ENCODE results near the gene HOXA9. TPM values are rescaled to one million over a fixed set of nuclear protein-coding genes. Genes with fewer than 3 reads are reported as not detected.
A peak's percentile ranks its signal among the peaks of the same experiment; 100 is the strongest.

HOXA9 gene
- total RNA-seq, 1 donor from 2014 or later, result 7.4 TPM

- peak; percentile 55 for DNase-seq (ENCODE audit: low spot score)
Measured at GRCh38 chr7:27129729-27130539, 35.4 kb downstream of the HOXA9 start.

GRCh38 chr7:27128776-27129728, 36.3 kb downstream of the HOXA9 start:
- peak; percentile 42 for DNase-seq (ENCODE audit: low spot score)

DNA sequence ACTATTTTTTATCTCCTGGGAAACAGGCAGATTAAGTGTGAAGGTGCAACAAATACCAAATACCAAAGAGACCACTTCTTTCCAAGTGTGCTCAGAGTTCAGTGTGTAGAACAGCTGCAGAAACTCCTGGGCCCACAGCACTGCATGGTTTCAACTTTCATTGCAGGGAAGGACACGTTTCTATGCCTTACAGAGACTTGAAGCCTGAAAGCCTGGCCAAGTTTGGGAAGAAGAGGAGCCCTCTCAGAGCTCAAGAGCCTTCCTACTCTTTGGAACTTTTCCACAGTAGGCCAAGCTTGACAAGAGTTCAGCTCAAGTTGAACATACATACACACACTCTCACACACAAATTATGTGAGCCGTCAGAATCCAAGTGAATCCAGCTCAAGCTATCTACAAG, 37.3 kb downstream of the HOXA9 start:
- no peak for DNase-seq (ENCODE audit: low spot score)

GRCh38 chr7:27126596-27127327, 38.6 kb downstream of the HOXA9 start:
- no peak for DNase-seq (ENCODE audit: low spot score)

GRCh38 chr7:27125986-27126394, 39.3 kb downstream of the HOXA9 start:
- DNase-seq (ENCODE audit: low spot score), result no peak

- no peak for DNase-seq (ENCODE audit: low spot score)
Measured at GRCh38 chr7:27124902-27125689, 40.2 kb downstream of the HOXA9 start.

DNA sequence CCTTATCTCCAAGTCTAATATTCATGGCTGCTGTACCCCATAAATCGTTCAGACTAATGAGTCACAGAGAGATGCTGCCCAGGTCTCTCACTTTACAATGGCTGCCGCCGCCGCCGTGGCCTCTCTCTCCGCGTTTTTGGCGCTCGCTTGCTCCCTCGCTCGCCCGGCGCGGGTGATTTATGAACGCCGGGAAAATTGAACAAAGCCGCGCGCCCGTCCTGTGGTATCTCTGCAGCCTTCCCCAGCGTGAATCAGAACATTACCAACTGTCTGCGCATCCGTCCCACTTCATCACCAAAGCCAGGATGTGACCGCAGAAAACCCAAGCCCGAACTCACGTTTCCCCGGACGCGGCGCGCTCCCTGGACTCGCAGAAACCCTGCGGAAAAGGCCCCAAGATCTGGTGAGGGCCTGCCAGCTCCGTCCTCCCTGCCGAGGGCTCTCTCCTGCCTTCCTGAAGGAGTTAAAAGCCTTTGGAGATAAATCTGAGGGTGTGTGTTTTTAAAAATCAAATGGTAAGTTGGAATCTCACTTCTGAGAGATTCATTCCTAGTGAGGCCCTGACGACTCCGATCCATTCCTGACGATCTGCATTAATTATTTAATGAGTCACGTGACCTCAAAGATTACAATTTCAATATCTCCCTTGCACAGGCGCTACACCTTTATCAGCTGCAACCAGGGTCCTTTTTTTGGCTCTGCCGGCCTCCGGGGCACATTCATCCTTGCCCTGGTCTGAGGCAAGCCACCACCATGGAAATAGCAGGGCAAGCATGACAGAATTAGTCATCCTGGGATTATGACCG, 41.0 kb downstream of the HOXA9 start:
- DNase-seq (ENCODE audit: low spot score), result no peak

- DNase-seq (ENCODE audit: low spot score), result no peak
Measured at GRCh38 chr7:27123477-27124053, 41.8 kb downstream of the HOXA9 start.

- DNase-seq (ENCODE audit: low spot score), result no peak
Measured at GRCh38 chr7:27123007-27123476, 42.3 kb downstream of the HOXA9 start.

GRCh38 chr7:27122077-27122910, 43.0 kb downstream of the HOXA9 start:
- no peak for DNase-seq (ENCODE audit: low spot score)

DNA sequence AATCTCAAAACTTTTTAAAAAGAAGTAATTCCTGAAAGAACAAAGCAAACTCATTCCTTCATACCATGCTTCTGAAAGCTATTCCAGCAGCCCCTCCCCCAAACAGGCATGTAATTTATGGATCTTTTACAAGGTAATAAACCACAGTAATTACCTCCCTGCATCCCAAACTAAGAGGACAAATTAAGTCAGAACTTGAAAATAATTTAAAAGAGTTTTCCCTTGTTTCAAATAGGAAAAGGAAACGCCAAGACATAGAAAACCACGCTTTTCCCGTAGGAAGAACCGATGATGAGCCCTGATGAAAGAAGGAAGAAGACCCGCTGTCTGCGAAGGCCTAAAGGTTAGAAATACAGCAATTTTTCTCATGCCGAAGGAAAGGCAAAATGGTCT, 43.7 kb downstream of the HOXA9 start:
- no peak for DNase-seq (ENCODE audit: low spot score)

GRCh38 chr7:27119412-27119911, 45.9 kb downstream of the HOXA9 start:
- no peak for DNase-seq (ENCODE audit: low spot score)

DNA sequence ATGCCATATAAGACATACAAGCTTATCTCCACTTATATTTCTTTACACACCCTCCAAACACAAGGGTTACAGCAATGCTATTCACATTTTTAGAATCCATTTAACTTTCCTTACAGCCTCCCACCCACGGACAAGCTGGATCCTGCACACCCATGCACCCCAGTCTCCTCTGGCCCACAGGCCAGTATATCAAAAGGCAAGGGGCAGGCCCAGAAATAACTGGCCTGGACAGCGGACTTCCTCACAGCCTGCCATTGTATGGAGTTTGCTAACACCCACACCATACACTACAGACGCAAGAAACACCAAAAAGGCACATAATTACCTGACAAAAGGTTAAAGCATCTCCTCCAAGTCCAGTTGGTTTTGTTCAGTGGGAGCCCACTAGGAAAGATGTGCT, 46.8 kb downstream of the HOXA9 start:
- DNase-seq (ENCODE audit: low spot score), result no peak

DNA sequence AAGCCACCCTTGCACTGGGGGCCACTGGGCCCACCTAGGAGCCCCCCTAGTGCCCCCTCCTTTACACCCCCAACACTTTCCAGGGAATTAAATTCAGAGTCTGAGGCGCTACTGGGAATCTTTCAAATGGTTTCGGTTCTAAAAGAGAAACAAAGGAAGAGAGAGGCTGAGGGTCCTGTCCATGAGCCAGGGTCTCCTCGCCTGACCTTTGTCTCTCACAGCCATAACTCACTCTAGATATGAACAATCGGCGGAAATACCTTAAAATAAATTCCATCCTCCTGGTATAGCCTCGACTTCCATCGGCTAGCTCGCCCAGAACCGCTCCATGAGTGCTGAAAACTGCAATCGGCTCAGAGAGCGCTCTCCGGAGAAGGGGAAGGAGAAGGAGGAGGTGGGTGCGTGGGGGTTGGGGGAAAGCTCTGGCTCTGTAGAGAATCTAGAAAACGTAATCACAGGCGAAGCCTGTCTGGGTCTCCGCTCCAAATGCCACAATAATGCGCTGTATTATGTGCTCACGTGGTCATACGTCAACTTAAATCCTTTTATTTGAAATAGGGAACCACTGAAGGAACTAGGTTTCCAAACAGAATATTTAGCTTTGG, 47.3 kb downstream of the HOXA9 start:
- DNase-seq (ENCODE audit: low spot score), result no peak

DNA sequence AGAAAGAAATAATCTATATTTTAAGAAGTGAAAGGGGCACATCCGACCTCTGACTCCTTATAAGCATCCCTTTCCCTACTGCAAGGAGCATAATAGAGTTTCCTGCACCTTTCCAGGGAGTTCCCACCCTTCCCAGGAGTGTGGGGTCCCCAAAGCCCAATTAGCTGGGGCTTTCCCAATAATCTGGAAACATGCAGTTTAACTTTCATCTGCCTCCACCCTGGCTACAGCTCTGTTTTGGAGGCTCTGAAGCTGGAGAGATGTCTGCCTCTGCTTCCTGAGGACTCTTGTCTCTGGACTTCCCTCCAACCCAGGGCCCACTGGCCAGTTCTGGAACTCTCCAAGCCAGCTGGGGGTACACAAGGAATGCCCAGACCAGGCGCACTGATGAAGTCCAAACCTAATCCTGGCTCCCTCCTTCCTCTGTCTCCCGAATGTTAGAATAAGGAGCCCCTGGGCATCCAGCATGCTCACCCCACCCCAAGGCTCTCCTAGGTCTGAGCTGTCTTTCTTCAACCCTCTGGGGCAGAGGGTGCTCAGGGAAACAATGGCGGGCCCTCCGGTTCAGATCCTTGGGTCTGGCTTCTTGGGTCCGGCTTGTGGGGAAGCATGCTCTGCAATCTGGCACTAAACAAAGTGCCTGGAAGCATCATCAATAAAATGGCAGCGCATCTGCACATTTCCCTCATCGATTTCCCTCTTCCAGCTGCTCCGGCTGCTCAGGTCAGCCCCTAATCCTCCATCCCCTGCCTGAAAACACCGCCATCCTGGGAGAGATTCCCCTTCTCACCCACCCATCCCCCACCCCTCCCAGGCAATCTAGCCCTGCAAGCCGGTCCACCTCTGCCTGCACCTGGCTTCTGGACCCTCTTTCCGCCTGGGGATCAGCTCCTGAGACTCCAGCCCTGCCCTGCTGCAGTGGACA, 48.1 kb downstream of the HOXA9 start:
- no peak for DNase-seq (ENCODE audit: low spot score)

DNA sequence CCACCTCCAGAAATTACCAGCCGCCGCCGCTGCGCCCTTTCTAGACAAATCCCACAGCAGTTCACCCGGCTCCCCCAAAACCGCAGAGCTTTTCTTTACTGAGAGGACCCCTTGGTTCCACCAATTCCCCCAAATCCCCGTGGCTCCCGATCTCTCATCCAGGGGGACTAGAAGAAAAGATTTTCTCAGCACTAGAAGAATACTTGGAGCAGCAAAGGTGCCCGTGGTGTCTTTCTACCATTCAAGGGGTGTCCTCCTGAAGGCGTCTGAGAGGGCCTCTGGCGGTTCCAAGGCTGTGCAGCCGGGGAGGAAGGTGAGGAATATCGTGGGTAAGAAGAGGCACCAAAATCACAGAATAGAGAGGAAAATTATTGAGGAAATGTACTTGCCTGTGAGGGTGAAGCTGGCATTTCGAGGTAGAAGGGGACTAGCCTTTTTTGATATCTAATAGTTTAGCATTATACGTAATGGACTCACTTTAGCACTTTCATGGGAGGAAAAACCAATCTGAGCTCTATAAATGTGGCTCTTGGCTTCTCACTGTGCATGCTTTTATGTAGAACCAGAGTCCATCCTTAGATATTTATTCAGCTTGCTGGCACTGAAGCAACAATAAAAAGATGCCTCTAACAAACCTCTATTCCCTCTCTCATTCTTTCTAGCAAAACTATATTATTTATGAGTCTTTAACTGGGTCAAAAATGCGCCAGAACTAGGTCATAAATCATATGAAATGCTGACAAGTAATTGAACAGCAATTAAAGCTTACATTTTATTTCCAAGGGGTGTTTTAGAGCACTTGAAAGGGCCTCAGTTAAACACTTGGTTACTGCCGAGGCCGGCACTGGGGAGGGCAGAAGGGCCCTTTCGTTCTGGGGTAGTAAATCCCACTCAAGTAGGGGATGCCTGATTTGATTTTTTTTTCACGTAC, 49.0 kb downstream of the HOXA9 start:
- DNase-seq (ENCODE audit: low spot score), result no peak
